ENCODE results near the gene CIDEB.
"Not testable (repeated sequence)": the region's sequence is repeated elsewhere in the genome, so short reads cannot be mapped to it uniquely, and the experiment has no call there.

The CIDEB gene

DNA sequence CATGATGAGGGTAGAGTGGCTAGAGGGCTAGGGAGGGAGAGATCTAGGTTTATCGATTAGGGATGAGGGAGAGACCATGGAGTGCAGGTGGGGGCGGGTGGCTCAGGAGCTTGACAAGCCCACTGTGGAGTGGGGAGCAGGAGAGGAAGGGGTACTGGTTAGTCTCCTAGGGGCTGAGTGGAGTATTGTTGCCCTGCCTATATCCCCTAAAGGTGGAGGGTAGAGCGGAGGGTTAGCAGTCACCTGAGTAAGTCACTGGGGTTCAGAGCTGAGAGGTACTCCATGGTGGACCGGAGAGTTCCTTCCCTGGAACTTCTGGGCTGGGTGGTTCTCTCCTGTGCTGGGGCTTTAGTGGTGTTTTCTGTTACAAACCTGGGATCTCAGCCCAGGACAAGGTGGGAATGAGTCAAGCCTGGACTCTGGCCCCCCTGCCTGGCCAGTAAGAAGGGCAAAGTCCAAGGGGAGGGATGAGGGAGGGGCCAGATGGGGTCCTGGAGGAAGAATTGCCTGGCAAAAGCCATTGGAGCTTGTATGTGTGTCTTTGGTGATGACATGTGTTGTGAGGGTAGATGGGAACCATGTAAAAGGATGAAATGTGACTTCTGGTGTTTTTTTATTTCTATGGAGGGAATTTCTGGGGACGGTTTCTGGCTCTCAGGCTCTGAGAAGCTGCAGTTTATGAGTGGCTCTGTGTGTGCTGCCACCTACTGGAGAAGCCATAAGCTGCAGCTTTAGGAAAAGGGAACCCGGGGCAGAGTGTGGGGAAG lies at the start of gene CIDEB:
Gene CIDEB, minus strand, starts transcription at position 403 of the 767 bp plus-strand sequence. Its CDS starts 119 bp downstream, at position 284.
- peaks cover 39 to 60% of the 10 kb centered on the region in 2 donors for H3K4me1 Mint-ChIP-seq
- DNase-seq (peak; percentile 50), ATAC-seq (replicated peaks) (peak; percentile 13 to 30)
- peaks cover 37 to 71% of the 10 kb centered on the region in 2 donors for H3K36me3 Mint-ChIP-seq
- no peak within 1 kb of the TSS for H3K4me3 Mint-ChIP-seq
- peak within 1 kb of the TSS; percentile 25 for H3K27ac Mint-ChIP-seq
- H3K9me3 Mint-ChIP-seq, result no peaks in the 10 kb centered on the region
- no peaks in the 10 kb centered on the region for H3K27me3 Mint-ChIP-seq

GRCh38 chr14:24356208-24356607 lies 48.4 kb upstream of the CIDEB start:
- H3K4me3 Mint-ChIP-seq, result no peak overlapping the region
- H3K36me3 Mint-ChIP-seq, result no peaks in the 10 kb centered on the region
- H3K9me3 Mint-ChIP-seq, result no peaks in the 10 kb centered on the region
- no peak overlapping the region for H3K27ac Mint-ChIP-seq
- H3K27me3 Mint-ChIP-seq, result peaks cover 14 to 48% of the 10 kb centered on the region in 2 donors
- H3K4me1 Mint-ChIP-seq, result no peaks in the 10 kb centered on the region
- DNase-seq, result no peak
- no peak for ATAC-seq (replicated peaks)

DNA sequence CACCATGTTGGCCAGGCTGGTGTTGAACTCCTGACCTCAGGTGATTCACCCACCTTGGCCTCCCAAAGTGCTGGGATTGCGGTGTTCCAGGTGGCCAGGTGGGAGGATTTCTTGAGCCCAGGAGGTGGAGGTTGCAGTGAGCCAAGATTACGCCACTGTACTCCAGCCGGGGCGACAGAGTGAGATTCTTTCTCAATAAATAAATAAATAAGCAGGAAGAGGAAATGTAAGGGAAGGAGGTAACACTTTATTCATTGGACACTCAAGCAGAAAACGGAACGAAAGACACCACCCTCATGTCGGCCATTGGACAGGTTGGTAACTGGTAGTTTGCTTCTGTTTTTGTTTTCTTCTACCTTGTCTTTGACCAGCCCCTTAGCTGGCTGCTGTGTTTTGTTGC lies 47.2 kb upstream of the CIDEB start:
- no peaks in the 10 kb centered on the region for H3K36me3 Mint-ChIP-seq

GRCh38 chr14:24354482-24354825 lies 46.7 kb upstream of the CIDEB start:
- not testable (repeated sequence) for H3K4me3 Mint-ChIP-seq; DNase-seq; ATAC-seq (replicated peaks); H3K4me1 Mint-ChIP-seq; H3K27ac Mint-ChIP-seq; H3K9me3 Mint-ChIP-seq; H3K36me3 Mint-ChIP-seq
- H3K27me3 Mint-ChIP-seq, result peaks cover 28 to 63% of the 10 kb centered on the region in 2 donors

More for the DNA sequence above, 47.2 kb upstream of the CIDEB start:
- no peak overlapping the region for H3K4me3 Mint-ChIP-seq
- H3K27me3 Mint-ChIP-seq, result peaks cover 23 to 58% of the 10 kb centered on the region in 2 donors
- no peak overlapping the region for H3K27ac Mint-ChIP-seq
- H3K9me3 Mint-ChIP-seq, result no peaks in the 10 kb centered on the region
- ATAC-seq (replicated peaks) (no peak), DNase-seq (no peak)
- H3K4me1 Mint-ChIP-seq, result no peaks in the 10 kb centered on the region

GRCh38 chr14:24353559-24354481 lies 46.0 kb upstream of the CIDEB start:
- no peaks in the 10 kb centered on the region for H3K9me3 Mint-ChIP-seq
- ATAC-seq (replicated peaks) (peak; percentile 34 to 52), DNase-seq (no peak)
- peaks cover 31 to 67% of the 10 kb centered on the region in 2 donors for H3K27me3 Mint-ChIP-seq
- H3K4me1 Mint-ChIP-seq, result no peaks in the 10 kb centered on the region
- no peaks in the 10 kb centered on the region for H3K36me3 Mint-ChIP-seq
- H3K4me3 Mint-ChIP-seq, result no peak overlapping the region
- no peak overlapping the region for H3K27ac Mint-ChIP-seq

DNA sequence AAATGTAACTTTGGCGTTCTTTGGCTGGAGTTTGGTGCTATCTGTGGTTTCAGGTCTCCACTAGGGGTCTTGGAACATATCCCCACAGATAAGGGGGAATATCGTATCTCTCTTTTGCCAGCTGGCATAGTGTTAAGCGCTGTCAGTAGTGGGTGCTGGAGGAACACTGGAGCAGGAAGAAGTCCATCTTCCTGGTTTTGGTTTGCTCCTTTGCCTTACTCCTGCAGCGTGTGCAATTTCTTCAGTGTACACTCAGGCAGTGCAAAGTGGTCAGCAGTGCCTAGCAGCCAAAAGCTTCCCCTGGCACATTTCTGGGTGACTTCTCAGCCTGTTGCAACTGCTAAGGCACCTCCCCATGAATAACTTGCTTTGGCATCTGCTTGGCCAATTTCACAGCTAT lies 43.7 kb upstream of the CIDEB start:
- H3K9me3 Mint-ChIP-seq, result no peaks in the 10 kb centered on the region
- DNase-seq (no peak), ATAC-seq (replicated peaks) (no peak)
- H3K27ac Mint-ChIP-seq, result no peak overlapping the region
- H3K4me3 Mint-ChIP-seq, result no peak overlapping the region
- H3K36me3 Mint-ChIP-seq, result no peaks in the 10 kb centered on the region
- H3K4me1 Mint-ChIP-seq, result no peaks in the 10 kb centered on the region
- H3K27me3 Mint-ChIP-seq, result peaks cover 33 to 58% of the 10 kb centered on the region in 2 donors

- Mint-ChIP-seq H3K36me3 (no peaks in the 10 kb centered on the region), H3K4me1 (no peaks in the 10 kb centered on the region)
Observed at GRCh38 chr14:24349742-24350141, 42.0 kb upstream of the CIDEB start.

GRCh38 chr14:24348186-24348585 lies 40.4 kb upstream of the CIDEB start:
- DNase-seq (no peak), ATAC-seq (replicated peaks) (no peak)
- Mint-ChIP-seq H3K36me3 (no peaks in the 10 kb centered on the region), H3K27me3 (peaks cover 36 to 69% of the 10 kb centered on the region in 2 donors), H3K9me3 (no peaks in the 10 kb centered on the region), H3K27ac (no peak overlapping the region), H3K4me1 (no peaks in the 10 kb centered on the region), H3K4me3 (no peak overlapping the region)

More at GRCh38 chr14:24349742-24350141, 42.0 kb upstream of the CIDEB start:
- H3K9me3 Mint-ChIP-seq, result no peaks in the 10 kb centered on the region
- H3K27me3 Mint-ChIP-seq, result peaks cover 43 to 74% of the 10 kb centered on the region in 2 donors
- no peak for DNase-seq
- no peak overlapping the region for H3K27ac Mint-ChIP-seq
- H3K4me3 Mint-ChIP-seq, result no peak overlapping the region
- ATAC-seq (replicated peaks), result no peak

- no peak overlapping the region for H3K27ac Mint-ChIP-seq
- DNase-seq, result no peak
- H3K9me3 Mint-ChIP-seq, result no peaks in the 10 kb centered on the region
- no peaks in the 10 kb centered on the region for H3K36me3 Mint-ChIP-seq
- H3K27me3 Mint-ChIP-seq, result peaks cover 35 to 60% of the 10 kb centered on the region in 2 donors
- no peak overlapping the region for H3K4me3 Mint-ChIP-seq
- ATAC-seq (replicated peaks), result no peak
- H3K4me1 Mint-ChIP-seq, result no peaks in the 10 kb centered on the region
Observed at GRCh38 chr14:24347134-24347533, 39.4 kb upstream of the CIDEB start.

- Mint-ChIP-seq H3K9me3 (no peaks in the 10 kb centered on the region), H3K4me3 (no peak overlapping the region), H3K4me1 (peaks cover 6 to 12% of the 10 kb centered on the region in 2 donors), H3K36me3 (no peaks in the 10 kb centered on the region), H3K27me3 (peaks cover 23 to 32% of the 10 kb centered on the region in 2 donors), H3K27ac (no peak overlapping the region)
- ATAC-seq (replicated peaks), result no peak
- DNase-seq, result no peak
Observed at GRCh38 chr14:24343795-24344660, 36.3 kb upstream of the CIDEB start.

GRCh38 chr14:24342889-24343288 lies 35.1 kb upstream of the CIDEB start:
- Mint-ChIP-seq H3K4me1 (peaks cover 15 to 23% of the 10 kb centered on the region in 2 donors), H3K4me3 (no peak overlapping the region), H3K27ac (no peak overlapping the region), H3K9me3 (no peaks in the 10 kb centered on the region), H3K27me3 (peaks cover 23 to 32% of the 10 kb centered on the region in 2 donors), H3K36me3 (peaks cover 3 to 5% of the 10 kb centered on the region in 2 donors)
- DNase-seq, result no peak
- no peak for ATAC-seq (replicated peaks)

DNA sequence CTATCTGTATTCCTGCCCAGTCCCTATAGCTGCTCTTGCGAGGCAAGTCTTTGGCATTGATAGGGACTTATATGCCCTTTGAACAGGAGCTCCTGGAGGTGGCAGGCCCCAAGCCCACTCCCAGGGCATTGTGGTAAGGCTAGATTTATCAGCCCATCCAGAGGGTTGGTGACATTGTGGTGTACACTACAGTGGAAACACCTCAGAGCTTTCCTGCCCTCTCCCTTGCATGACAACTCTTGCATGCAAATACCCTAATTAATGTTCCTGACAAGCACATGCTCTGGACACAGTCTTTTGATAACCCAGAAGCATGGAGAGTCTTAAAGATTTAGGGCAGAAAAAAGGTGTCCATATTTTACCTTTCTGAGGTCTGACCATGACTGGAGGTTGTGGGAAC lies 32.8 kb upstream of the CIDEB start:
- Mint-ChIP-seq H3K36me3 (peaks cover 16 to 18% of the 10 kb centered on the region in 2 donors), H3K4me1 (peaks cover 16 to 27% of the 10 kb centered on the region in 2 donors), H3K27me3 (peaks cover 16 to 20% of the 10 kb centered on the region in 2 donors), H3K27ac (no peak overlapping the region), H3K4me3 (no peak overlapping the region), H3K9me3 (no peaks in the 10 kb centered on the region)
- ATAC-seq (replicated peaks) (no peak), DNase-seq (no peak)

GRCh38 chr14:24339284-24340151 lies 31.7 kb upstream of the CIDEB start, which contains the start of gene RIPK3:
TSS of gene RIPK3 (minus strand) at chr14:24339991. CDS start at chr14:24339826, 165 bp downstream.
- H3K36me3 Mint-ChIP-seq, result peaks cover 16 to 25% of the 10 kb centered on the region in 2 donors
- H3K4me1 Mint-ChIP-seq, result peaks cover 25 to 37% of the 10 kb centered on the region in 2 donors
- peak within 1 kb of the TSS; percentile 90 for H3K27ac Mint-ChIP-seq

More at GRCh38 chr14:24339284-24340151, 31.7 kb upstream of the CIDEB start, which contains the start of gene RIPK3:
- Mint-ChIP-seq H3K4me3 (peak within 1 kb of the TSS; percentile 91), H3K9me3 (no peaks in the 10 kb centered on the region), H3K27me3 (peaks cover 17 to 18% of the 10 kb centered on the region in 2 donors)
- peak; percentile 95 to 96 for ATAC-seq (replicated peaks)
- peak; percentile 60 for DNase-seq

All from stimulated activated naive B cell treated with anti-CD40 and anti-IgM and Interleukin-4, amounts not matched to agents 10 μg/mL and 1 μg/mL and 100 μg/mL, for 72 hours (primary cell).